RWPE1 (cell line): ENCODE results near the gene DTWD1.
"Not testable (repeated sequence)": the region's sequence is repeated elsewhere in the genome, so short reads cannot be mapped to it uniquely, and the experiment has no call there.

Experiments
- CTCF ChIA-PET: fragments of 350-600 bp; sonication (Branson Sonifier 250); formaldehyde crosslinking; extraction: SDS; loops from one replicate; lab custom pipeline; 2021; lab: Yijun Ruan, JAX
- POLR2A ChIA-PET: fragments of 400-600 bp; formaldehyde crosslinking; extraction: SDS; loops from one replicate; lab custom pipeline; 2020; ENCODE audit warnings: antibody characterized with exemption; ENCODE audit not compliant: low non-redundant PET; lab: Yijun Ruan, JAX
- DNase-seq: peaks from one replicate; pipeline ENCODE4 v3.0.0; 2012; ENCODE audit warnings: low spot score
- H3K27ac ChIP-seq: fragments of 450-650 bp; 2 replicates; pipeline ENCODE4 v1.5.1; 2017
- TF ChIP-seq, protein P1 (sequence below): fragments of 450-650 bp; conservative IDR thresholded peaks from 2 replicates; pipeline ENCODE4 v1.5.1; 2017; ENCODE audit warnings: low read depth, mild to moderate bottlenecking

Gene DTWD1, protein sequence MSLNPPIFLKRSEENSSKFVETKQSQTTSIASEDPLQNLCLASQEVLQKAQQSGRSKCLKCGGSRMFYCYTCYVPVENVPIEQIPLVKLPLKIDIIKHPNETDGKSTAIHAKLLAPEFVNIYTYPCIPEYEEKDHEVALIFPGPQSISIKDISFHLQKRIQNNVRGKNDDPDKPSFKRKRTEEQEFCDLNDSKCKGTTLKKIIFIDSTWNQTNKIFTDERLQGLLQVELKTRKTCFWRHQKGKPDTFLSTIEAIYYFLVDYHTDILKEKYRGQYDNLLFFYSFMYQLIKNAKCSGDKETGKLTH

DNA sequence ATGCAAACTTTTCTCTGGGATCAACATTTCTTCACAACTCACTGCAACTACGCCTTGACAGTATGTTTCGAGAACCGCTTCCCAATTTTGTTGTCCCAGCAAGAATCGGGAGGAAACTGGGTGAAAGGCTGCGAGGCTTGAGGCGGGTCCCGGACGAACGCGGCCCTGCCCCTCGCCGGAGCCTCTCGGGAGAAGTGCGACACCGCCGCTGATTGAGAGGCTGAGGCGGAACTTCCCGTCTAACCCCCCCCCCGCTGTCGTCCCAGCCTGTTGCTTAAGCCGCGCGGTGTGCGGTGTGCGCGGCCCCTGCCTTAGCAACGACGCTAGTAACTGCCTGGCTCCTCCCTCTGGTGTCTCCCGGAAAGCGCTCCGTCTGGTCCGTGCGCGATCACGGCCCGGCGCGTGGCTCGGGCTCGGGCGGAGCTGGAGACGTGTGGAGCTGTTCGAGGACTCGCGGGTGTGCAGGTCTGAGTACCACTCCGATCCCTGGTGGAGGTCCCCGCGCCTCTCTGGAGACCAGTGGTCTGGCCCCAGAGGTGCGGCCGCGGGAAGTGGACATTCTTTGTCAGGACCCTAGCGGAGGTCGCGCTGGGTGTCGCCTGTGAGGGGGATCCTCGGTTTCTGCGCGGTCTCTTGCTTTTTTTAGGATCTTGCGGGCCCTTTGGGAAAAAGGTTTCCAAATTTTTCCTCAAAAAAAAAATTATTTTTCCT is at the start of gene DTWD1, which contains the start of gene FAM227B:
Gene DTWD1 (plus strand): TSS at position 391 of the 711 bp plus-strand sequence. CDS start 4,120 bp downstream, outside the sequence.
Gene FAM227B (minus strand): TSS at position 161 of the 711 bp plus-strand sequence. CDS start 5,647 bp downstream, outside the sequence.
- DNase-seq, result peak; percentile 95
- ChIA-PET CTCF (interaction anchor here (0.6 to 0.7 kb wide), 2 partner anchors 49 to 235 kb away, joined by 3 read pairs; no protein-coding TSS in a partner anchor), POLR2A (interaction anchor here (0.7 kb wide), 1 partner anchor 11 kb away, joined by 3 read pairs; no protein-coding TSS in a partner anchor)
- TF ChIP-seq, protein P1, sequence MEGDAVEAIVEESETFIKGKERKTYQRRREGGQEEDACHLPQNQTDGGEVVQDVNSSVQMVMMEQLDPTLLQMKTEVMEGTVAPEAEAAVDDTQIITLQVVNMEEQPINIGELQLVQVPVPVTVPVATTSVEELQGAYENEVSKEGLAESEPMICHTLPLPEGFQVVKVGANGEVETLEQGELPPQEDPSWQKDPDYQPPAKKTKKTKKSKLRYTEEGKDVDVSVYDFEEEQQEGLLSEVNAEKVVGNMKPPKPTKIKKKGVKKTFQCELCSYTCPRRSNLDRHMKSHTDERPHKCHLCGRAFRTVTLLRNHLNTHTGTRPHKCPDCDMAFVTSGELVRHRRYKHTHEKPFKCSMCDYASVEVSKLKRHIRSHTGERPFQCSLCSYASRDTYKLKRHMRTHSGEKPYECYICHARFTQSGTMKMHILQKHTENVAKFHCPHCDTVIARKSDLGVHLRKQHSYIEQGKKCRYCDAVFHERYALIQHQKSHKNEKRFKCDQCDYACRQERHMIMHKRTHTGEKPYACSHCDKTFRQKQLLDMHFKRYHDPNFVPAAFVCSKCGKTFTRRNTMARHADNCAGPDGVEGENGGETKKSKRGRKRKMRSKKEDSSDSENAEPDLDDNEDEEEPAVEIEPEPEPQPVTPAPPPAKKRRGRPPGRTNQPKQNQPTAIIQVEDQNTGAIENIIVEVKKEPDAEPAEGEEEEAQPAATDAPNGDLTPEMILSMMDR, result no peak
- H3K27ac ChIP-seq, result peak within 1 kb of the TSS; percentile 77

DNA sequence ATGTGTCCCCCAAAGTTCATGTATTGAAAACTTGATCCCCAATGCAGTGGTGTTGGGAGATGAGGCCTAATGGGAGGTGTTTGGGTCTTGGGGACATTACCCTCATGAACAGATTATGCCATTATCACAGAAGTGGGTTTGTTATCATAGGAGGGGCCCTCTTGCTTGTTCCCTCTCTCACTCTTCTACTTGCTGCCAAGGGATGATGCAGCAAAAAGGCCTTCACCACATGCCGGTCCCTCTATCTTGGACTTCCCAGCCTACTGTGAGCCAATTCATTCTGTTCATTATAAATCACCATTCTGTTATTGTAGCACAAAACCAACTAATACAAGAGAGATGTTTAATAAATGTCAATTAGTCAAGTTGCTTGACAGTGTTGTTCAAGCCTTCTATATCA is 47.4 kb upstream of the DTWD1 start:
- TF ChIP-seq, protein P1, result no peak
- ChIA-PET POLR2A (no interaction called here), CTCF (interaction anchor here (0.7 kb wide), 1 partner anchor 1208 kb away, joined by 3 read pairs; no protein-coding TSS in a partner anchor)
- no peak overlapping the region for H3K27ac ChIP-seq
- no peak for DNase-seq

DNA sequence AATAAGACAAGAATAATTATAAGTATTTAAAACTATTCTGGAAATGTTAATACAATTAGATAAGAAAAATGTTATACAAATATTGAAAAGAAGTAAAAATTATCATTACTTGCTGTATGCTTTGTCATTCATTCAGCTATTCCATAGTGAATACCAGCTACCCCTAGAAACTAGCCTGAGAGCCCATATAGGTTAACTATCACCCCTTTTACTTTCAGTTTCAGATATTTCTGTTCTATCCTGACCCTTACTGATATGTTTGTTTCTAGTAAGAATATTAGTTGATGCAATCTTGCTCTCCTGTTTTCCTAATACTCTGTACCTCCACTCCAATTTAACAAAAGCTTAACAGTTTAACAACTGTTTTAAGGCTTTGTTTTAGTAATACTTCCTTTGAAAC is 31.8 kb upstream of the DTWD1 start:
- POLR2A ChIA-PET, result no interaction called here
- CTCF ChIA-PET, result no interaction called here
- TF ChIP-seq, protein P1, result no peak
- peak; percentile 3 for DNase-seq
- no peak overlapping the region for H3K27ac ChIP-seq

DNA sequence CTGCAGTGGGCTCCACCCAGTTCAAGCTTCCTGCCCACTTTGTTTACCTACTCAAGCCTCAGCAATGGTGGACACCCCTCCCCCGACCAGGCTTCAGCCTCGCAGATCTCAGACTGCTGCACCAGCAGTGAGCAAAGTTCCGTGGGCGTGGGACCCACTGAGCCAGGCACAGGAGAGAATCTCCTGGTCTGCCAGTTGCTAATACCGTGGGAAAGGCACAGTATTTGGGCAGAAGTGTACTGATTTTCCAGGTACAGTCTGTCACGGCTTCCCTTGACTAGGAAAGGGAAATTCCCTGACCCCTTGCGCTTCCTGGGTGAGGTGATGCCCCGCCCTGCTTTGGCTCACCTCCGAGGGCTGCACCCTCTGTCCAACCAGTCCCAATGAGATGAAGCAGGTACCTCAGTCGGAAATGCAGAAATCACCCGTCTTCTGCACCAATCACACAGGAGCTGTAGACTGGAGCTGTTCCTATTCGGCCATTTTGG is 28.0 kb upstream of the DTWD1 start:
- POLR2A ChIA-PET, result not testable (repeated sequence)

DNA sequence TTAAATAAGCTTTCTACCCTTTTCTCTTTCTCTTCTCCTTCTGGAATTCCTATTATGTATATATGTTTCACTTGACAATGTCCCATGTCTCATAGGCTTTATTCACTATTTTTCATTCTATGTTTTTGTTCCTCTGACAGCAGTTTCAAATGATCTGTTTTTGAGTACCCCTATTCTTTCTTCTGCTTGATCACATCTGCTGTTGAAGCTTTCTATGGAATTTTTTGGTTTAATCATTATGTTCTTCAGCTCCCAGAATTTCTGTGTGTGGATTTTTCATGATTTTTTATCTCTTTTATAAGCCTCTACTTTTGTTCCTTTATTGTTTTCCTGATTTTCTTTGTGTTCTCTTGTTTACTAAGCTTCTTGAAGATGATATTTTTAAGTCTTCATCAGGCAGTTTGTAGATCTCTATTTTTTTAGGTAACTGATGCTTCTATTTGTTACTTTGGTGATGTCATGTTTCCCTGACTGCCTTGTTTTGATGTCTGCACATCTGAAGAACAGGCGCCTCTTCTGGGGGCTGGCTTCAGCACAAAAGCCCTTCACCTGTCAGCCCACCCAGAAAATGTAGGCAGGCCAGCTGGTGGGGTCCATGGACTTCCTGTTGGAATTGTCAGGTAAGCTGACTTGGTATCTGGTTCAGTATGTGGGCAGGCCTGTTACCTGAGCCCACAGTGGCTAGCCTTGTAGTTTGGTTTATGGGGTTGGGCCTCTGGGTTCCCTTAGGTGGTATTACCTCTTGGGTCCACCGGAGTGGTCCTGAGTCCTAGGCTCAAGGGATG is 16.0 kb upstream of the DTWD1 start:
- ChIA-PET POLR2A (no interaction called here), CTCF (no interaction called here)
- TF ChIP-seq, protein P1, result no peak
- no peak overlapping the region for H3K27ac ChIP-seq
- no peak for DNase-seq

More for the DNA sequence above, 28.0 kb upstream of the DTWD1 start:
- H3K27ac ChIP-seq, DNase-seq: not testable (repeated sequence)
- CTCF ChIA-PET, result interaction anchor here (0.6 to 0.7 kb wide), 2 partner anchors 49 to 159 kb away, joined by 3 read pairs; no protein-coding TSS in a partner anchor

DNA sequence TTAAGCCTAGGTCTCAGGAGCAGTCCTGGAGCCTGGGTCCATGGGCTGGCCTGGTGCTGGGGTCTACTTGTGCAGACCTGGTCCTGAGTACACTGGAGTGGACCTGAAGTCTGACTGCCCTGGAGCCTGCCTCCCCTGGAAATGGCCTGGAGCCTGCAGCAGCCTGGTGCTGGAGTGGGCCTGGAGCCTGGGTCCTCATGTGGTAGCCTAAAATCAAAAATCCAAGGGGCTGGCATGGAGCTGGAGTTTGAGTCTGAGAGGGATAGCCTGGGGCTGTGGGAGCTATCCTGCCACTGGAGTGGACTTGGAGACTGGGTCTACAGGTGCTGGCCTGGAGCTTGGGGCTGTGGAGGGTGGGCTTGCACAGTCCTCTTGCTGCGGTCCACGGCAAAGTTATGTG is 15.3 kb upstream of the DTWD1 start:
- POLR2A ChIA-PET, result no interaction called here
- DNase-seq, result no peak
- CTCF ChIA-PET, result no interaction called here
- no peak overlapping the region for H3K27ac ChIP-seq
- TF ChIP-seq, protein P1, result no peak
